Psoas muscle (tissue), 8 donors: ENCODE measurements around the gene SOCS6. TPM values are rescaled to one million over a fixed set of nuclear protein-coding genes. Genes with fewer than 3 reads are reported as not detected.

ENCODE experiments used
- ATAC-seq, 4 donors: fragments of 200-7000 bp; cut with Tn5 transposase; one replicate each; pipeline ENCODE4 v1.9.1; 2020; ENCODE audit warnings: moderate library complexity in 3 of 4, mild to moderate bottlenecking in 2 of 4
- DNase-seq, 2 donors: peaks; one replicate each; pipeline ENCODE4 v3.0.0-alpha.2; 2020
- H3K27ac ChIP-seq: fragments of 200-600 bp; one replicate; pipeline ENCODE4 v1.8.0; 2022
- H3K27me3 ChIP-seq, 3 donors: fragments of 200-600 bp in 1 of 3; one replicate each; pipeline versions ENCODE4 v1.6.1 to v1.8.0; 2013 to 2022; ENCODE audit warnings: low read length in 2 of 3, mild to moderate bottlenecking in 2 of 3, moderate library complexity in 1 of 3; ENCODE audit not compliant: insufficient read depth in 3 of 3
- H3K36me3 ChIP-seq, 2 donors: fragments of 200-600 bp in 1 of 2; one replicate each; pipeline versions ENCODE4 v1.6.1 to v1.8.0; 2013 to 2022; ENCODE audit warnings: low read depth in 1 of 2, mild to moderate bottlenecking in 1 of 2, moderate library complexity in 1 of 2; ENCODE audit not compliant: insufficient read depth in 1 of 2
- H3K4me1 ChIP-seq: fragments of 200-600 bp; one replicate; pipeline ENCODE4 v1.8.0; 2022
- H3K4me3 ChIP-seq: fragments of 200-600 bp; one replicate; pipeline ENCODE4 v1.8.0; 2022; ENCODE audit warnings: mild to moderate bottlenecking
- H3K9me3 ChIP-seq: fragments of 200-600 bp; one replicate; pipeline ENCODE4 v1.8.0; 2022
- WGBS, 3 donors: extraction: QIAGEN DNeasy Blood & Tissue Kit; methylation state at CpG; one replicate each; pipeline versions ENCODE4 v1.1.6 to v1.1.7; 2013; 5-methylcytosine and 5-hydroxymethylcytosine counted together
- intact Hi-C, 2 donors: fragments of 100-400 bp; cut with DNase I; formaldehyde crosslinking; loops; one replicate each; pipeline versions ENCODE4 v1.11.0 to v1.14.2; 2022
- polyA plus RNA-seq, 3 donors: library from polyadenylated mRNA; stranded (reverse); fragments of 200-250 nt; gene quantifications; one replicate each; pipeline ENCODE4 v1.2.3, GENCODE V29; 2013
- total RNA-seq, 4 donors: library from RNA; stranded (reverse); fragmentation: NEBNext Ultra II Directional in 2 of 4; extraction: Animal tissue kit (Norgen Biotek cat#: 25700) in 2 of 4; gene quantifications; one replicate each; pipeline versions ENCODE4 v1.2.1 to v1.2.4, GENCODE V29; 2021 to 2023
- TF ChIP-seq, protein P1 (sequence below): fragments of 200-600 bp; IDR thresholded peaks from one replicate; pipeline ENCODE4 v1.8.0; 2022; ENCODE audit warnings: antibody characterized with exemption
- donor health status: healthy with polysubstance abuse.
- donor health status: DM: no; HTN: no; CAD: no; lungs with moderate emphysema.
- donor health status: Bipolar disorder and iron deficiency.
- donor health status: healthy.
- donor health status: DM: yes; HTN: yes; CAD: no.
- donor health status: DM: no; HTN: no; CAD: no.
- donor health status: DM: no; HTN: no; CAD: no.
- donor health status: DM: yes; HTN: yes; CAD: no.

The SOCS6 gene
- total and polyA plus RNA-seq, 7 donors = 7.3 to 30.2 (median 19.1) TPM

DNA sequence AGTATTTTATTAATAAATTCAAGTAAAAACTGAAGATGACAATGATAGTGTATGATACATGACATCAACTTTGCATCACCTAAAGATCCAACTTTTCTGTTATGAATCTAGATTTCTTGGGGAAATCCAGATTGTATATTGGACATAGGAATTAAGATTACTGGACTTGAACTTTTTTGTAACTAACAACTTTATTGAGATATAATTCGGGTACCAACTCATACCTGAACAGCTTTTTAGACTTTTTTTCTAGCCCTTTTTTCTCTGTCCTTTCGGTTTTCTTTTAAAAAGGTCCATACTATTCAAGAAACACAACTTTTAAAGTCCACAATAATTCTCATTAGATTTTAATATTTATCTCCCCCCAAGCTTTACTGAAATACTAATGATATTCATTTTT lies 1.1 kb upstream of the SOCS6 start:
- intact Hi-C loops = loop anchor here (2.0 to 5.0 kb wide), 4 partner anchors 50 to 135 kb away; partner anchors contain the start of gene RTTN (in 2 of the 2)
- peaks cover 33% of the 10 kb centered on the region for H3K4me1 ChIP-seq

DNA sequence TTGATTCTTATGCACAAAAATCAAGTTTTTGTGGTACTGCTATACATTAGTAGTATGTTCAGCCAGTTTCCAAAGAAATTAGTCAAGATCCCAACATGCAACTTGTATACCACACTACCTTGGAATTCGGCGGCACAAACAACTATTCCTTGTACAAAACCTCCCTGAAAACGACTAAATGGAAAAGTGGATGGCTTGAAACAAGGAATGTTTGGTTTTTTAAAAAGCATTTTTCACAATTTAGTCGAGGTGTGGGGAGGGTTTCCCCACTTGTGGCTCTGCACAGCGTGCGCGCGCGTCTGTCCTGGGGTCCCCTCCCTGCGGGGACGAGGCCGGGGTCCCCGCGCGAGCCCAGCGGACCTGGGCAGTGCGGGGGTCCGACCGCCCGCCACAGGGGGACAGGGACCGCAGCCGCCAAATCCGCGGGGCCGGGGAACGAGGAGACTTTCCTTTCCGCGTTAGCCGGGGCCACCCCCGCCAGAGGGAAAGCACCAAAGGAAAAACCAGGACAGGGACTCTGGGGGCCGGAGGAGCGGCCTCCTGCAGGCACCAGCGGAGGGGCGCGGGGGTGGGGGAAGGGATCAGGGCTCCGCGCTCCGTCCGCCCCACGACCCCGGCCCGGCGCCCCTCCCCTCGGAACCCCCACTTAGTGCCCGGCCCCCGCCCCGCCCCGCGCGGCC lies 534 bp upstream of the SOCS6 start:
- peak overlapping the region; percentile 94 for H3K27ac ChIP-seq
- H3K36me3 ChIP-seq = no peaks in the 10 kb centered on the region
- DNase-seq (peak; percentile 58 to 71), ATAC-seq (peak; percentile 50 to 66 (median 60))
- H3K27me3 ChIP-seq = no peaks in the 10 kb centered on the region
- peaks cover 33% of the 10 kb centered on the region for H3K4me1 ChIP-seq
- intact Hi-C loops = loop anchor here (2.0 to 5.0 kb wide), 4 partner anchors 49 to 134 kb away; partner anchors contain the start of gene RTTN (in 2 of the 2)
- 2 to 7% (median 3%) methylated on average over 23 to 50 of the region's 50 CpGs for WGBS, 3 donors
- TF ChIP-seq, protein P1, sequence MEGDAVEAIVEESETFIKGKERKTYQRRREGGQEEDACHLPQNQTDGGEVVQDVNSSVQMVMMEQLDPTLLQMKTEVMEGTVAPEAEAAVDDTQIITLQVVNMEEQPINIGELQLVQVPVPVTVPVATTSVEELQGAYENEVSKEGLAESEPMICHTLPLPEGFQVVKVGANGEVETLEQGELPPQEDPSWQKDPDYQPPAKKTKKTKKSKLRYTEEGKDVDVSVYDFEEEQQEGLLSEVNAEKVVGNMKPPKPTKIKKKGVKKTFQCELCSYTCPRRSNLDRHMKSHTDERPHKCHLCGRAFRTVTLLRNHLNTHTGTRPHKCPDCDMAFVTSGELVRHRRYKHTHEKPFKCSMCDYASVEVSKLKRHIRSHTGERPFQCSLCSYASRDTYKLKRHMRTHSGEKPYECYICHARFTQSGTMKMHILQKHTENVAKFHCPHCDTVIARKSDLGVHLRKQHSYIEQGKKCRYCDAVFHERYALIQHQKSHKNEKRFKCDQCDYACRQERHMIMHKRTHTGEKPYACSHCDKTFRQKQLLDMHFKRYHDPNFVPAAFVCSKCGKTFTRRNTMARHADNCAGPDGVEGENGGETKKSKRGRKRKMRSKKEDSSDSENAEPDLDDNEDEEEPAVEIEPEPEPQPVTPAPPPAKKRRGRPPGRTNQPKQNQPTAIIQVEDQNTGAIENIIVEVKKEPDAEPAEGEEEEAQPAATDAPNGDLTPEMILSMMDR = no peak
- H3K9me3 ChIP-seq = no peaks in the 10 kb centered on the region
- peak overlapping the region; percentile 89 for H3K4me3 ChIP-seq

More for the DNA sequence above, 1.1 kb upstream of the SOCS6 start:
- DNase-seq (no peak), ATAC-seq (no peak)
- Histone ChIP-seq H3K27me3 (no peaks in the 10 kb centered on the region), H3K27ac (peak overlapping the region; percentile 94), H3K4me3 (peak overlapping the region; percentile 89), H3K36me3 (no peaks in the 10 kb centered on the region), H3K9me3 (no peaks in the 10 kb centered on the region)
- 88 to 93% (median 91%) methylated on average over 2 of the region's 2 CpGs for WGBS, 3 donors
- TF ChIP-seq, protein P1 = no peak

DNA sequence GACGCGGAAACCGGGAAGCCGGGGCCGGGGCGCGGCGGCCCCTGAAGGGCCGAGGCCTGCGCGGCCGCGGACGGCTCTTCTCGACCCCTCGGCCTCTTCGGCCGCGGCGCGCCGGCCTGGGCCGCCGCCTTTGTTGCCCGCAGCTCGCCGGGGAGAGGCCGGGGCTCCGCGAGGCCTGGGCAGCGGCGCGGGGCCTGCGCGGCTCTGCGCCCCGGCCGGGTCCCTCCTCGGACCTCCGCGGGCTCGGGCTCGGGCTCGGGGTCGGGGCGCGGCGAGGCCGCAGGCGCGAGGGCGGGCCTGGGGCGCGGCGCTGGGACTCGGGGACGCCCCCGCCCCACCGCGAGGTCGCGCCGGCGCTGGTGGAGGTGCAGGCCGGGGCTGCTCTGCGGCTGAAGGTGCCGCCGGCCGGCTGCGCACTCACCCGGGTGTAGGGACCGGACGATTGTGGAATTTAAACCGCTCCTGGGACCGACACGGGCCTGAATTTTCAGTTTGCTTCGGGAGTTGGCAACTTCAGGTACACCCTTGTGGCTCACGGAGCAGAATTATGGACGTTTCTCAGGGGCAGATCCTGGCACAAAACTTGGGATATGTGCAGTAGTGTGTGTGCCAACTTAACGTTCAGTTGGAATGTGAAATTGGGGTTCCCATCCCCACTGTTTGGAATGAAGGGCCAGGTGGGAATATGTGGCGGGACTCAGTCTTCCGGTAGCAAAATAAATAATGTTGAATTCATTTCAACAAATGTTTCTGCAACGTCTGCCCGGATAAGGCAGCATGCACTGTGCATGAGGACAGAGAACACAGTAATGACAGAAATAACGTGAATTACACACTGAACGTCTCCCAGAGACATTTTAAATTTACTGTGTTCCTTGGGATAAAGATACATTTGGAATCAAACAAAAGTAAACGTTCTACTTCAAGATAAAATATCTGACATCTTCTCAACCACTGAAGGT lies 787 bp downstream of the SOCS6 start:
- Histone ChIP-seq H3K27ac (peak overlapping the region; percentile 94), H3K9me3 (no peaks in the 10 kb centered on the region), H3K36me3 (no peaks in the 10 kb centered on the region), H3K27me3 (no peaks in the 10 kb centered on the region), H3K4me1 (peaks cover 43% of the 10 kb centered on the region), H3K4me3 (peak overlapping the region; percentile 89)
- intact Hi-C loops = loop anchor here (2.0 to 5.0 kb wide), 6 partner anchors 43 to 143 kb away; partner anchors contain the start of gene RTTN (in 2 of the 2)
- ATAC-seq (peak; percentile 54 to 63 (median 58)), DNase-seq (peak; percentile 37 to 62)
- TF ChIP-seq, protein P1 = no peak
- 0 to 1% (median 1%) methylated on average over 44 to 87 of the region's 87 CpGs for WGBS, 3 donors

DNA sequence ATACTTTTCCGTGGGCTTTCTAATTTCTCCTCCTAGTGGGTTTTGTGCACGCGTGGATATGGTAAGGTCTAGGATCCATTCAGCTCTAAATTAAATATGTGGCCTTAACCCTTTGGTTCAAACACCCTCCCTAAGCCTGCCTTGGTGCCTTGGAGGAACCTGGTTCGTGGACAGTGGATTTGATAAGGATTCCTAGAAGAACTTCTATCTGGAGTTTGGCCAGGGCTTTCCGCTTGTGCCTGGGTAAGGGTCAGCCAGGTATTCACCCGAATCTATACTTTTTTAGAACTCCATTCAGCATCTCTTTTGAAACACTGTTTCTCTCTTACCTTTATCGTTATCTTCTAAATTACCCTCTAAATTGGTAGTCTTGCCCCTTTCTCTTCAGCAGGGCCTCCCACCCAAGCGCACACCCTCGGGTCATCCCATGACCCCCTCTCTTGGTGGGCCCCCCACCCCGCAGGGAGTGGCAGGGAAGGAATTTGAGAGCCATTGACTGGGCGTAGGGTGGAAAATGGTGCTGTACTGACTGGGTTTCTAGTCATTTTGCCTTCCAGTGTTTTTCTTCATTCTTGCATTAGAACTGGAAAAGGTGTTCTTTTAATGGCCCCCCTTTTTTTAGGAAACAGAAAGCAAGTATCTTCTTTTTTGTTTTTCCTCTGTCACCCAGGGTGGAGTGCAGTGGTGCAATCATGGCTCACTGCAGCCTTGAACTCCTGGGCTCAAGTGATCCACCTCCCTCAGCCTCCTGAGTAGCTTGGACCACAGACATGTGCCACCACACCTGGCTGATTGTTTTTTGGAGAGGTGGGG lies 1.8 kb downstream of the SOCS6 start:
- DNase-seq (no peak), ATAC-seq (no peak)
- no peaks in the 10 kb centered on the region for H3K27me3 ChIP-seq
- H3K27ac ChIP-seq = peak overlapping the region; percentile 94
- no peaks in the 10 kb centered on the region for H3K36me3 ChIP-seq
- peak overlapping the region; percentile 89 for H3K4me3 ChIP-seq
- intact Hi-C loops = loop anchor here in 1 of 2 donors (5.0 kb wide), 2 partner anchors 42 to 142 kb away; no protein-coding TSS in a partner anchor
- H3K4me1 ChIP-seq = peaks cover 53% of the 10 kb centered on the region
- 55 to 61% (median 57%) methylated on average over 11 of the region's 11 CpGs for WGBS, 3 donors
- H3K9me3 ChIP-seq = no peaks in the 10 kb centered on the region
- TF ChIP-seq, protein P1 = no peak
